Right renal pelvis (tissue), 4 donors: Measurements from ENCODE around the gene SERINC2. TPM values are rescaled to one million over a fixed set of nuclear protein-coding genes. Genes with fewer than 3 reads are reported as not detected.
"Not testable (repeated sequence)": the region's sequence is repeated elsewhere in the genome, so short reads cannot be mapped to it uniquely, and the experiment has no call there.

ENCODE experiments used
- DNase-seq, 4 donors: peaks; one replicate each; pipeline ENCODE4 v3.0.0-alpha.2; 2013; ENCODE audit warnings: low read depth in 4 of 4, low spot score in 3 of 4, missing footprints in 1 of 4
- polyA plus RNA-seq, 4 donors: library from polyadenylated mRNA; unstranded; fragments of 120-200 nt; gene quantifications; one replicate each; pipeline ENCODE4 v1.2.1, GENCODE V29; 2013; ENCODE audit not compliant: insufficient read length in 4 of 4

The SERINC2 gene
- polyA plus RNA-seq, 4 donors, result 41.4 to 55.6 (median 44.2) TPM

GRCh38 chr1:31453384-31454079 lies 40.5 kb downstream of the SERINC2 start:
- no peak for DNase-seq

DNA sequence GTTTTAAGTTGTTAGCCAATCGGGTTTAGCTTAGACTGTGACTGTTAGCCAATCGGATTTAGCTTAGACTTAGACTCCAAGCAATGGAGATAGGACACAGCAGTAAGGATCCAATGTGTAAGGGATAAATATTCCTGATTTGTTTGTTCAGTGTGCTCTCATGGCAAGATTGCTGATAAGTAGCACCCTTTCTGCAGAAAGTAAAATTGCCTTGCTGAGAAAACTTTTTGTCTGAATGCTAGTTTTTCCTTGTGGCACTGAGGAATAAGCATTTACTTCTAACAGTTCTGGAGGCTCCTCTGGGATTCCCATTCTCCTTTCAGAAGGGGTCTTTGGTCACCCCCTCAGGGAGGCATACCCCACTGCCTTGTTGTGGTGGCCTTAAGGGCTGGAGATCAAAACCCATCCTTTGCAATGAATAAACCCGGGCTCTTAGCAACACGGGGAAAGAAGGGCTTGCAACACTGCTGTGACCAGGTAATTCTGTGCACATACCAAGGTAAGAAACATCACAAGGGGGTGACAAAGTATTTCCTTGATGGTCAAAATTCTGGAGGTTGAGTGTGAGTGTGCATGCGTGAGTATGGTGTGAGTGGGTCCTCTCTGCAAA lies 45.4 kb downstream of the SERINC2 start:
- DNase-seq, result no peak

- no peak for DNase-seq
These were observed 47.0 kb downstream of the SERINC2 start for GRCh38 chr1:31460027-31460426.

- no peak for DNase-seq
These were observed 54.1 kb downstream of the SERINC2 start for GRCh38 chr1:31467005-31467674.

DNA sequence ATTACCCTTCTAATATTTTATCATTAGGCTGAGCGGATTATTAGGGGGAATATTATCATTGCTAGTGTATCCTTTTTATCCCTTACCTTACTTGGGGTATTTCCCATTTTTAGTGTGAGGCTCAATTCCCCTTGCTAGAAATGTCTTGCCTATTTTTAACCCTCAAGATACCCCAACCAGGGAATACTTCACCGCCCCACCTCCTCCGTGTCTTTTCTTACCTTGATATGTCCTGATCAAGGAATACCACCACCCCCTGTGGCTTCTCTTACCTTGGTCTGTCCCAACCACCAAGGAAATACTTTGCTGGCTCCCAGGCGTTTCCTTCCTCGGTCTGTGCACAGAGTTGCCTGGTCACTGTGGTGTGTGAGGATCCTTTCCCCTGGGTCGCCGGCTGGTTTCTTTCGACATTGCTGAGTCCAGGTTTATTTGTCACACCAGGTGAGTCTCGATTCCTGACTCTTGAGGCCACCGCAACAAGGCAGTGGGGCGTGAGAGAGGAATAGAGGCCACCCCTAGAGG lies 57.8 kb downstream of the SERINC2 start:
- DNase-seq, result no peak

- DNase-seq, result not testable (repeated sequence)
These were observed 58.7 kb downstream of the SERINC2 start for GRCh38 chr1:31471452-31472313.

GRCh38 chr1:31472314-31472651 lies 59.3 kb downstream of the SERINC2 start:
- DNase-seq, result not testable (repeated sequence)

DNA sequence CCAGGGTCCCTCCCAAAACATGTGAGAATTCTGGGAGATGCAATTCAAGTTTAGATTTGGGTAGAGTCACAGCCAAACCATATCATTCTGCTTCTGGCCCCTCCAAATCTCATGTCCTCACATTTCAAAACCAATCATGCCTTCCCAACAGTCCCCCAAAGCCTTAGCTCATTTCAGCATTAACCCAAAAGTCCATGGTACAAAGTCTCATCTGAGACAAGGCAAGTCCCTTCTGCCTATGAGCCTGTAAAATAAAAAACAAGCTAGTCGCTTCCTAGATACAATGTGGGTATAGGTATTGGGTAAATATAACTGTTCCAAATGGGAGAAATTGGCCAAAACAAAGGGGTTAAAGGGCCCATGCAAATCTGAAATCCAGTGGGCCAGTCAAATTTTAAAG lies 59.7 kb downstream of the SERINC2 start:
- DNase-seq, result not testable (repeated sequence)

GRCh38 chr1:31473508-31473907 lies 60.5 kb downstream of the SERINC2 start:
- DNase-seq, result not testable (repeated sequence)

DNA sequence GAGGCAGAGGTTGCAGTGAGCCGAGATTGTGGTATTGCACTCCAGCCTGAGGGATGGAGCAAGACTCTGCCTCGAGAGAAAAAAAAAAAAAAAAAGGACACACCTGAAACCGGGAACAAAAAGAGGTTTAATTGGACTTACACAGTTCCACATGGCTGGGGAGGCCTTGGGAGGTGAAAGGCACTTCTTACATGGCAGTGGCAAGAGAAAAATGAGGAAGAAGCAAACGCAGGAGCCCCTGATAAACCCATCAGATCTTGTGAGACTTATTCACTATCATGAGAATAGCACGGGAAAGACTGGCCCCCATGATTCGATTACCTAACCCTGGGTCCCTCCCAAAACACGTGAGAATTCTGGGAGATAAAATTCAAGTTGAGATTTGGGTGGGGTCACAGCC lies 61.6 kb downstream of the SERINC2 start:
- not testable (repeated sequence) for DNase-seq

DNA sequence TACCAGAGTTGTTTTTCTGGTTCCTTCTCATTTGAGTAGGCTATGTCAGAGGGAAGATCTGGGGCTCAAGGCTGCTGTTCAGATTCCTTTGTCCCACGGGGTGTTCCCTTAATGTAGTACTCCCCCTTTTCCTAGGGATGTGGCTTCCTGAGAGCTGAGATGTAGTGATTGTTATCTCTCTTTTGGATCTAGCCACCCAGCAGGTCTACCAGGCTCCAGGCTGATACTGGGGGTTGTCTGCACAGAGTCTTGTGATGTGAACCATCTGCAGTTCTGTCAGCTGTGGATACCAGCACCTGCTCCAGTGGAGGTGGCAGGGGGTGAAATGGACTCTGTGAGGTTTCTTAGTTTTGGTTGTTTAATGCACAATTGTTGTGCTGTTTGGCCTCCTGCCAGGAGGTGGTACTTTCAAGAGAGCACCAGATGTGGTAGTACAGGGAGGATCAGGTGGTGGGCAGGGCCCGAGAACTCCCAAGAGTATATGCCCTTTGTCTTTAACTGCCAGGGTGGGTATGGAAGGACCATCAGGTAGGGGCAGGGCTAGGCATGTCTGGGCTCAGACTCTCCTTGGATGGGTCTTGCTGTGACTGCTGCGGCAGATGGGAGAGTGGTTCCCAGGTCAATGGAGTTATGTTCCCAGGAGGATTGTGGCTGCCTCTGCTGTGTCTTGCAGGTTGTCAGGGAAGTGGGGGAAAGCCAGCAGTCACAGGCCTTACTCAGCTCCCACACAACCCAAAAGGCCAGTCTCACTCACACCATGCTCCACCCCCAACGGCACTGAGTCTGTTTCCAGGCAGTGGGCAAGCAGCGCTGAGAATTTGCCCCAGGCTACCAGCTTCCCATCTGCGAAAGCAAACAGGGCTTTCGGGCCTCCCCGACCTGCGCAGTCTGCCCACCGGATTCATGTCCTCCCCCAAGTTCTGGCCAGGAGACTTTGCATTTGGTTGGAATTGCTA lies 64.2 kb downstream of the SERINC2 start:
- DNase-seq, result no peak

DNA sequence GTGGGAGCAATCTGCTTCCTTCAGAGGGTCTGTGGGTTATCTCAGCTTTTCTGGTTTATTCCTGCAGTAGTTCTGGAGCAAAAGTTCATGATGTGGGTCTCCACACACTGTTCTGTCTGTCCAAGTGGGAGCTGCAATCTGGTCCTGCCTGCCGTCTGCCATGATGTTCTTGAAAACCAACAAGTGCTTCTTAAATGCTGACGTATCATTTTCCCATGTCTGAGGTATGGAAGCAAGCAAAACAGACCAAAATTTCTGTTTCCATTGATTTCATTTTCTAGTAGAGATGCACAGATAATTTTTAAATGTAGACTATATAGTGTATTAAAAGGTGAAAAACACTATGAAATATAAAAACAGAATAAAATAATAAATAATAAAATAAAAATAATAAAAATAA lies 65.2 kb downstream of the SERINC2 start:
- DNase-seq, result no peak

- no peak for DNase-seq
These were observed 66.8 kb downstream of the SERINC2 start for GRCh38 chr1:31479811-31480210.

- not testable (repeated sequence) for DNase-seq
These were observed 67.4 kb downstream of the SERINC2 start for GRCh38 chr1:31480426-31480825.

DNA sequence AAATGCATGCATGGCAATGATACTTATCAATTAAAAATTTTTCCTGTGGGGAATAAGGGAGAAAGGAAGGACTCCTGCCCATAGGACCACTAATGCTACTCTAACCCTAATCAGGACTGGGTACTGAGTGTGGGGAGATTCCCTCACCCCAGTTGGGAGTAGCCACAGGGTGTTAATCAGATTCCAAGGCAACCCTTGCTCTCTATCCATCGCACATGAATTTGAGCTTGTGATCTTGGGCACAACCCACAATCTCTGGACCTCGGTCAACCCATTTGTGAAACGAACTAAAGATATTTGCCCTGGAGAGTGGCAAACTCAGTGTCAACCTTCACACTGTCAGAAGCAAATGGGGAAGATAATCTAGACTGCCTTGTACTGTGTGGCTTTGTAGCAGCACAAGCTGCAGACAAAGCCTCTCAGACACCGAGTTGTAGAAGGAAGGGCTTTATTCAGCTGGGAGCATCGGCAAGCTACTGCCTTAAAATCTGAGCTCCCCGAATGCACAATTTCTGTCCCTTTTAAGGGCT lies 69.5 kb downstream of the SERINC2 start:
- no peak for DNase-seq

DNA sequence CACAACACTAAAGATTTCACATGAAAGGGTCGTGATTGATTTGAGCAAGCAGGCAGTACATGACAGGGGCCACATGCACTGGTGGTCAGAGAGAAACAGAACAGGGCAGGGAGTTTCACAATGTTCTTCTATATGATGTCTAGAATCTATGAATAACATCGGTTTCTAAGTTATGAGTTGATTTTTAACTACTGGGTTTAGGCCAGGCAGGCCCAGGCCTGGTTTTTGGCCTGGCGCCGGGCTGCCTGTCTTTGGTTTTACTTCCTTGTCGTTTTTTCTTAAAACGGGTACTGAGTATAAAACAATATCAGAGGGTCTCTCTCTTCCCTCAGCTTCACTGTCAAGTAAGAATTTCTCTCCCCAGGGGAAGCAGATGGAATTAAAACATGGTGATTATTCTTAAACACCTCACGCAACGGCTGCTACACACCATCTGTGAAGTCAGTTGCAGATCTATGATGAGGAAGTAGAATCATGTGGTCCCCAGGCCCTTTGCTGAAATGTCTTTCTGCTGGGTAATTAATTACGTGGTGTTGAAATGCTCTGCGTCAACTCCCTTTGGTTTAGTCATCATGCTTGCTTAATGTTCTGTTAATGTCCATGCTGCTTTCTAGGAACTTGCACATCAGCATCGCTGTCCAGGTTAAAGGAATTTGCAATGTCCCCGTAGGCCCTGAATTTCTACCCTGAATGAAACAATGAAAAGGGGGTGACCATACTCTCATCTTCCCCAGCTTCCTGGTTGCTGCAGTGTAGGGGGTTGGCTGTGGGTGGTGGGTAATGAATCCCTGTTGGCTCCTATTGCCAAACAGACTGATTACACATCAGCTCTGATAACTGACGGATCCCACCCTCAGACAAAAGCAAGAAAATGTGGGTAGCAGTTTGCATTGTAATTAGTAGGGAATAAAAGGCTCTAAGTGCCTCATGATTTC lies 70.3 kb downstream of the SERINC2 start:
- no peak for DNase-seq
